ENCODE data around the gene TCFL5. TPM values are rescaled to one million over a fixed set of nuclear protein-coding genes. Genes with fewer than 3 reads are reported as not detected.

Gene TCFL5
- total and polyA plus RNA-seq, 2 donors from 2014 or later = 6.1 to 11.5 TPM

- H3K9ac ChIP-seq (ENCODE audit: low read length in 3 of 3) = no peak overlapping the region
Measured at GRCh38 chr20:62885046-62885895, 23.6 kb upstream of the TCFL5 start.

GRCh38 chr20:62884556-62884955, 22.9 kb upstream of the TCFL5 start:
- no peaks in the 10 kb centered on the region for H3K27me3 ChIP-seq (ENCODE audit: control insufficient read depth, insufficient read depth, low read length)
- H3K4me3 ChIP-seq (ENCODE audit: low read length in 3 of 3) = no peak overlapping the region
- H3K9me3 ChIP-seq (ENCODE audit: control insufficient read depth in 2 of 3, insufficient read depth in 1 of 3, low read length in 3 of 3) = no peaks in the 10 kb centered on the region
- FAIRE-seq = no peak
- H3K36me3 ChIP-seq (ENCODE audit: control insufficient read depth in 2 of 3, insufficient read depth in 3 of 3, low read length in 3 of 3) = peaks cover 0 to 26% (median 15%) of the 10 kb centered on the region in 3 donors
- H3K9ac ChIP-seq (ENCODE audit: low read length in 3 of 3) = no peak overlapping the region
- no peak overlapping the region for H3K27ac ChIP-seq (ENCODE audit: low read depth in 2 of 2, low read length in 2 of 2)
- no peak for DNase-seq
- no peak for TF ChIP-seq CTCF (IDR thresholded peaks at IDR 0.05; ENCODE audit: borderline replicate concordance, extremely low read depth, insufficient read depth)
- intact Hi-C loops (cut with DNase I) = no loop called here
- peaks cover 0 to 6% (median 0%) of the 10 kb centered on the region in 3 donors for H3K4me1 ChIP-seq (ENCODE audit: control insufficient read depth in 2 of 3, insufficient read depth in 2 of 3, low read depth in 1 of 3, low read length in 3 of 3)

More at GRCh38 chr20:62885046-62885895, 23.6 kb upstream of the TCFL5 start:
- FAIRE-seq (no peak), DNase-seq (no peak)
- Histone ChIP-seq H3K27ac (ENCODE audit: low read depth in 2 of 2, low read length in 2 of 2) (peak overlapping the region; percentile 11 to 14), H3K4me3 (ENCODE audit: low read length in 3 of 3) (no peak overlapping the region), H3K9me3 (ENCODE audit: control insufficient read depth in 2 of 3, insufficient read depth in 1 of 3, low read length in 3 of 3) (no peaks in the 10 kb centered on the region), H3K27me3 (ENCODE audit: control insufficient read depth, insufficient read depth, low read length) (no peaks in the 10 kb centered on the region), H3K36me3 (ENCODE audit: control insufficient read depth in 2 of 3, insufficient read depth in 3 of 3, low read length in 3 of 3) (peaks cover 2 to 33% (median 22%) of the 10 kb centered on the region in 3 donors), H3K4me1 (ENCODE audit: control insufficient read depth in 2 of 3, insufficient read depth in 2 of 3, low read depth in 1 of 3, low read length in 3 of 3) (peaks cover 0 to 6% (median 0%) of the 10 kb centered on the region in 3 donors)
- intact Hi-C loops (cut with DNase I) = no loop called here
- no peak for TF ChIP-seq CTCF (IDR thresholded peaks at IDR 0.05; ENCODE audit: borderline replicate concordance, extremely low read depth, insufficient read depth)

GRCh38 chr20:62882426-62882825, 20.8 kb upstream of the TCFL5 start:
- FAIRE-seq (no peak), DNase-seq (no peak)
- no peak overlapping the region for H3K27ac ChIP-seq (ENCODE audit: low read depth in 2 of 2, low read length in 2 of 2)
- no peak for TF ChIP-seq CTCF (IDR thresholded peaks at IDR 0.05; ENCODE audit: borderline replicate concordance, extremely low read depth, insufficient read depth)
- H3K36me3 ChIP-seq (ENCODE audit: control insufficient read depth in 2 of 3, insufficient read depth in 3 of 3, low read length in 3 of 3) = peaks cover 0 to 9% (median 3%) of the 10 kb centered on the region in 3 donors
- peaks cover 0 to 7% (median 0%) of the 10 kb centered on the region in 3 donors for H3K4me1 ChIP-seq (ENCODE audit: control insufficient read depth in 2 of 3, insufficient read depth in 2 of 3, low read depth in 1 of 3, low read length in 3 of 3)
- H3K27me3 ChIP-seq (ENCODE audit: control insufficient read depth, insufficient read depth, low read length) = no peaks in the 10 kb centered on the region
- H3K4me3 ChIP-seq (ENCODE audit: low read length in 3 of 3) = no peak overlapping the region
- H3K9ac ChIP-seq (ENCODE audit: low read length in 3 of 3) = no peak overlapping the region
- H3K9me3 ChIP-seq (ENCODE audit: control insufficient read depth in 2 of 3, insufficient read depth in 1 of 3, low read length in 3 of 3) = no peaks in the 10 kb centered on the region
- intact Hi-C loops (cut with DNase I) = no loop called here
